Prostate gland (tissue), 2 donors: ENCODE results near the gene PFKP.

Experiments
- CTCF ChIP-seq, 4 experiments: fragments of 200-600 bp in 2 of 4; fragments of 450-650 bp in 2 of 4; sonication (generic) in 2 of 4; IDR thresholded peaks; 1 replicate in 3 of 4; 2 replicates in 1 of 4; pipeline ENCODE4 v1.5.1; 2016 to 2019; ENCODE audit warnings: antibody characterized with exemption in 4 of 4, mild to moderate bottlenecking in 2 of 4, moderate library complexity in 2 of 4
- POLR2A ChIP-seq: fragments of 450-650 bp; IDR thresholded peaks from one replicate; pipeline ENCODE4 v1.6.1; 2016; ENCODE audit warnings: antibody characterized with exemption, mild to moderate bottlenecking
- POLR2AphosphoS5 ChIP-seq: sonication (generic); formaldehyde crosslinking; IDR thresholded peaks from one replicate; pipeline ENCODE4 v1.6.1; 2017; ENCODE audit warnings: antibody characterized with exemption

- TF ChIP-seq CTCF (IDR thresholded peaks at IDR 0.05) (no peak), POLR2AphosphoS5 (no peak), POLR2A (no peak)
Observed at GRCh38 chr10:3111621-3112163, 44.3 kb downstream of the PFKP start.
